GM12875 (cell line): ENCODE results near the gene PPIP5K1.
"Not testable (repeated sequence)": the region's sequence is repeated elsewhere in the genome, so short reads cannot be mapped to it uniquely, and the experiment has no call there.

ENCODE experiments used
- H3K4me3 ChIP-seq: one replicate; pipeline ENCODE4 v1.5.1; 2011; ENCODE audit warnings: low read depth, low read length, control low read depth
- TF ChIP-seq, protein P1 (sequence below): IDR thresholded peaks from 2 replicates; pipeline ENCODE4 v1.5.1; 2011; ENCODE audit warnings: low read depth, mild to moderate bottlenecking, control low read depth, inconsistent platforms, low read length, moderate library complexity, borderline replicate concordance; ENCODE audit not compliant: insufficient read depth

PPIP5K1 gene

DNA sequence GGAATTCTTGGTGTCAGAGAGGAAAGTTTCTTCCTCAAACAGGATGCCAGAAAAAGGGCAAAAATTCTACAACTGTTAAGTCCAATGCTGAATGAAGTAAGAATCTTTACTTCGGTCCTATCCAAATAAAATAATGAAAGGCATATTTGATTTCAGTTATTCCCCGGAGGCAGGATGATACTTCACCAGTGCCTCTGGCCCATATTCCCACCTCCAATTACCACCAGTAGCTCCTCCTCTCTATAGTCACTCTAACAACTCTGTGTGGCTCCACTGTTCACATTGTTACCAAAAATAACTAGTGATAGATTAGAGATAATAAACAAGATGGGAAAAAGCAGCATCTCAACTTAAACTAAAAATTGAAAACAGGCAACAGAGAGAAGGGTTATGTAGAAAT lies 51.9 kb downstream of the PPIP5K1 start:
- no peak overlapping the region for H3K4me3 ChIP-seq
- TF ChIP-seq, protein P1, sequence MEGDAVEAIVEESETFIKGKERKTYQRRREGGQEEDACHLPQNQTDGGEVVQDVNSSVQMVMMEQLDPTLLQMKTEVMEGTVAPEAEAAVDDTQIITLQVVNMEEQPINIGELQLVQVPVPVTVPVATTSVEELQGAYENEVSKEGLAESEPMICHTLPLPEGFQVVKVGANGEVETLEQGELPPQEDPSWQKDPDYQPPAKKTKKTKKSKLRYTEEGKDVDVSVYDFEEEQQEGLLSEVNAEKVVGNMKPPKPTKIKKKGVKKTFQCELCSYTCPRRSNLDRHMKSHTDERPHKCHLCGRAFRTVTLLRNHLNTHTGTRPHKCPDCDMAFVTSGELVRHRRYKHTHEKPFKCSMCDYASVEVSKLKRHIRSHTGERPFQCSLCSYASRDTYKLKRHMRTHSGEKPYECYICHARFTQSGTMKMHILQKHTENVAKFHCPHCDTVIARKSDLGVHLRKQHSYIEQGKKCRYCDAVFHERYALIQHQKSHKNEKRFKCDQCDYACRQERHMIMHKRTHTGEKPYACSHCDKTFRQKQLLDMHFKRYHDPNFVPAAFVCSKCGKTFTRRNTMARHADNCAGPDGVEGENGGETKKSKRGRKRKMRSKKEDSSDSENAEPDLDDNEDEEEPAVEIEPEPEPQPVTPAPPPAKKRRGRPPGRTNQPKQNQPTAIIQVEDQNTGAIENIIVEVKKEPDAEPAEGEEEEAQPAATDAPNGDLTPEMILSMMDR, result no peak

GRCh38 chr15:43534897-43535296 lies 55.1 kb downstream of the PPIP5K1 start:
- TF ChIP-seq, protein P1, result no peak

GRCh38 chr15:43532826-43533225 lies 57.2 kb downstream of the PPIP5K1 start:
- H3K4me3 ChIP-seq, result not testable (repeated sequence)

More at GRCh38 chr15:43534897-43535296, 55.1 kb downstream of the PPIP5K1 start:
- no peak overlapping the region for H3K4me3 ChIP-seq

DNA sequence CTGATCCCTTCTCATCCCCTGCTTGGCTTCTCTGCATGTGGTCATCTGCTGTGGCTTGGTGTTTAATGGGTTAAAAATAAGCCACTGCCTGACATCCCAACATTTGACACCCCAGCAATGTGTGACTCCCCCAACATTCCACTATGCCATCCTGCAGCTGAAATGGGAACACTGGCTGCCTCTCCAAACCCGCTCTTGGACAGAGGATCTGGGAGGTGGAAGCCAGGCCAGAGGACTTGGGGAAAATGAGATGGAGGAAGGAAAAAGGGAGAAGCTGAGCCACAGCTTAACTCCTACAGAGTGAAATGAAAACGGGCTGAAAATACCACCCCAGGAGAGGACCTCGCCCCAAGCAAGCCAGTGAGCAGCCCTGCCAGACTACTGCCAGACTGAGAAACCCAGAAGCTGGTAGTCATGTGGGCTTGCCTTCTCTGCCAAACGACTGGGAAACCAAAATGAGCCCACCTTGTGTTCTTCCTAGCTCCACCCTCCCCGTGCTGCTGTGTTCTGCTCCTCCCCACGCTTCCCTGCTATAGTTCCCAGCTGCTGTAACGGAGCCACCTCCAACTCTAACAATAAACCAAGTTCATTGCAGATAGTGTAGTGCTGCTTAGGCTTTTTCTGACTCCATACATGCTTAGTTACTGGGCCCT lies 58.9 kb downstream of the PPIP5K1 start:
- TF ChIP-seq, protein P1, result no peak
- H3K4me3 ChIP-seq, result no peak overlapping the region

DNA sequence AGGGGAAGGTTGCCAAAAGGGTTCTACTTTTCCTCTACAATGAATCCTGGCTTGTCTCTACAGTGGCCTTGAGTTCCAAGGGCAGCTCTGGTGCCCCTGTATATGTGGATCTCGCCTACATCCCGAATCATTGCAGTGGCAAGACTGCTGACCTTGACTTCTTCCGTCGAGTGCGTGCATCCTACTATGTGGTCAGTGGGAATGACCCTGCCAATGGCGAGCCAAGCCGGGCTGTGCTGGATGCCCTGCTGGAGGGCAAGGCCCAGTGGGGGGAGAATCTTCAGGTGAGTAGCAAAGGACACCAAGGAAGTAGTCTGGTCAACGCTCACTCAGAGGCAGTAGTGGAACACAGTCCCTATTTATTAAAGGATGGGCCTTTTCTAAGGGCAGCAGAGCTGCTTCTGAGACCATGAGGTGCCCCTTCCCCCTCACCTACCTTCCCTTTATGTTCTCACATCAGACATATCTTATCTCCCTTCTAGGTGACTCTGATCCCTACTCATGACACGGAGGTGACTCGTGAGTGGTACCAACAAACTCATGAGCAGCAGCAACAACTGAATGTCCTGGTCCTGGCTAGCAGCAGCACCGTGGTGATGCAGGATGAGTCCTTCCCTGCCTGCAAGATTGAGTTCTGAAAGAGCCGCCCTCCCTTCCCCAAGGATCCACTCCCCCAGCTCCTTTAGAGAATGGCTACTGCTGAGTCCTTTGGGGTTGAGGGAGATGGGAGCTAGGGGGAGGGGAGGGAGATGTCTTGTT lies 60.2 kb downstream of the PPIP5K1 start:
- TF ChIP-seq, protein P1, result no peak
- no peak overlapping the region for H3K4me3 ChIP-seq

- H3K4me3 ChIP-seq, result no peak overlapping the region
- TF ChIP-seq, protein P1, result no peak
These were observed 60.9 kb downstream of the PPIP5K1 start for GRCh38 chr15:43529141-43529540.

DNA sequence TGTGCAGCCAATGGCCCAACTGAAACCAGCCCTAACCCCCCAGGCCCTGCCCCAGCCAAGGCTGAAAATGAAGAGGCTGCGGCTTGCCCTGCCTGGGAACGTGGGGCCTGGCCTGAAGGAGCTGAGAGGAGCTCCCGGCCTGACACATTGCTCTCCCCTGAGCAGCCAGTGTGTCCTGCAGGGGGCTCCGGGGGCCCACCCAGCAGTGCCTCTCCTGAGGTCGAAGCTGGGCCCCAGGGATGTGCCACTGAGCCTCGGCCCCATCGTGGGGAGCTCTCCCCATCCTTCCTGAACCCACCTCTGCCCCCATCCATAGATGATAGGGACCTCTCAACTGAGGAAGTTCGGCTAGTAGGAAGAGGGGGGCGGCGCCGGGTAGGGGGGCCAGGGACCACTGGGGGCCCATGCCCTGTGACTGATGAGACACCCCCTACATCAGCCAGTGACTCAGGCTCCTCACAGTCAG lies 61.4 kb downstream of the PPIP5K1 start:
- H3K4me3 ChIP-seq, result no peak overlapping the region
- TF ChIP-seq, protein P1, result no peak
